Stimulated activated CD4-positive, alpha-beta T cell treated with anti-CD3 and anti-CD28 coated beads, TNF-alpha, amount 100 ng/mL, for 4 hours (primary cell): Measurements from ENCODE around the gene SLC35B4.

Experiments
- DNase-seq, 3 experiments: peaks; one replicate each; pipeline ENCODE4 v3.0.0-alpha.2; 2020; ENCODE audit warnings: low read depth in 3 of 3

SLC35B4 gene

DNA sequence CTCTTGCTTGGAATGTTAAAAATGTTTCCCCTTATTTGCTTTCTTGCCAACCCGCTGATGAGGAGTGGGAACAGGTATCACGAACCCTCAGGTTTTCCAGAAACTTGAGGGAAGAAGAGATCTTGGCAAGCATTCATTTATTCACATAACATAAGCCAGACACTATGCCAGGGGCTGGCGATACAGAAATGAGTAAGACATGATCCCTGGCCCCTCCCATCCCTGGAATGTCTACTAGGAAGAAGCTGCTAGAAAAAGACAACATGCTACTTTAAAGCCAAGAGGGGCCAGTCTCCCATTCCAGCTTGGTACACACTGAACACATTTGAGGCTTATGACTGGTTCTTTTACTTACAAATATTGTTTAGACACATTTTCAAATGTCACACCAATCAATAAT, 26.4 kb downstream of the SLC35B4 start:
- no peak for DNase-seq

DNA sequence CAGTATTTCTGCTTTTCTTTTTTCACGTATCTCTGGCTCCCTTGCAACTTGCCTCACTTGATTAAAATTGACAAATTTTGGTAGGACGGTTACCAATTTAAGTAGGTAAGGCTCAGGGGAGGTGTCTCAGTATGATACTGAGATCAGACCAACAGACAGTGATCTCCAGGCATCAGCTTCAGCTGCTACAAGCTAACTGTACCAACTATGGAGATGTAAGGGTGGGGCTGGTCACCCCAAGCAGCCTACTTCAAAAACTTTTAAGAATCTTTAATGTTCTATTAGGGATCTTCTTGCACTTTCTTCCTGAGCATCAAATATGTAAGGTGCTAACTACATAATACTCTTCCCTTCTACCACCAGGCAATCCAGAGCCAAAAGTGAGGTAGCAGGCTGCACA, 26.9 kb downstream of the SLC35B4 start:
- DNase-seq: no peak

- no peak for DNase-seq
These were observed 27.3 kb downstream of the SLC35B4 start for GRCh38 chr7:134289423-134289822.

- no peak for DNase-seq
These were observed 28.6 kb downstream of the SLC35B4 start for GRCh38 chr7:134287916-134288659.

DNA sequence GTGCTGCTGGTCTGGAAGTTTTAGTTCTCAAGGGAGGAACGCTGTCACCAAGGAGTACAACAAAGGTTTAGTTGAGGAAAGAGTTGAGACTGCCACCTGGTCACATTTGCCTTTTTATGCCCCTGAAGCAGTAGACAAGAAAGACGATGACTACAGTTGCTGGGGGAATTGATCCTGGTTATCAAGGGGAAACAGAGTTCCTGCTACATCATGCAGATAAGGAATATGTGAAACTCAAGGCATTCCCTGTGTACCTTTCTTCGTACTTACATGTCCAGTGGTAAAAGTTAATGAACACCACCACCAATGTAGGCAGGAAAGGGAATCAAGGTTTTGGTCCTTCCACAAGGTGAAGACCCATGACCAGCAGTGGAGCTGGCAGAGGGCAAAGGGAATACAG, 31.8 kb downstream of the SLC35B4 start:
- DNase-seq: no peak

DNA sequence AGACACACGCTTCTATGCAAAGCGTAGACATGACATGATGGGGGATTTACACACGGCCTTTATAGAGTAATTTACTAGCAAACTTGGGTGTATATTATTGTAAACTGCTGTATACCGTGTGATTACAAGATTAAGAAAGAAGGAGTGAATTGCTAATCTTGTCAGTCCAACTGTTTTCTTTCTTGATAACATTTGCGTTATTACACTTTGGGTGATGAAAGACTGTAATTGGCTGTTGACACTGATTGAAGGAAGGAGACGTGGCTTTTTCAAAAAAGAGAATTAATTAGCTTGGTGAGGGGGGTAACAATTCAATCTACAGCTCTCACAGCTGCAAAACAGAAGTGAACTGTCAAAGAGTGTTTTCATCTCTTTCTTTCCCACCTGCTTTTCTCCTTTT, 32.7 kb downstream of the SLC35B4 start:
- DNase-seq: no peak

DNA sequence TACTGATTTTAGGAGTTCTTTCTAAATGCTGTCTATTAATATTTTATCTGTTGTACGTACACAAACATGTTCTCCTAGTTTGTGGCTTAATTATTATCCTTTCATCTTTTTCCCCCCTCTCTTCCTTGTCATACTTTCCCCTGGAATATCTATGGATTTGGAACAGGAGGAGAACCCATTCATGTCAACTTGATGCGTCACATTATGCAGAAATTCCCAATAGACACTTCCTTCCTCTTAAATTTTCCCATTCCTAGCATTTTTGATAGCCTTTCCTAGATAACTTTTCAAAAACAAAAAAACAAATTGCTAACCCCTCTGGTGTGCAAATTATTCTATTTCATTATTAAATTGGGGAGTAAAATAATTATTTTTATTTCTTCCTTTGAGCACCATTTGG, 36.2 kb downstream of the SLC35B4 start:
- no peak for DNase-seq

DNA sequence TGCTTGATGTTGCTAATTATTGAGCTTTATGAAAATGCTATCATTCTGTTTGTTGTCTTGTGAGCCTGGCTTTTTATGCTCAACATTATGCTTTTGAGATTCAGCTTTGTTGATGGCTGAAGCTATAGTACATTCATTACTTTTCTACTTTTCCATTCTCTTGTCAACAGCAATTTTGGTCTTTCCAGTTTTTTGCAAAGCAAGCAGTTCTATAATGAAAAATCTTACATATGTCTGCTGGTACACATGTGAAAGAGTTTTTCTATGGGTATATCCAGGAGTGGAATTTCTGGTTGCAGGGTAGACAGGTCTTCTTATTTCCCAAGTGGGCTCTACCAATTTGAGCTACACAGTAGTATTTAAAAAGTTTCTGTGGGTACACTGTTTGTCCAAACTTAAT, 36.8 kb downstream of the SLC35B4 start:
- DNase-seq: no peak

DNA sequence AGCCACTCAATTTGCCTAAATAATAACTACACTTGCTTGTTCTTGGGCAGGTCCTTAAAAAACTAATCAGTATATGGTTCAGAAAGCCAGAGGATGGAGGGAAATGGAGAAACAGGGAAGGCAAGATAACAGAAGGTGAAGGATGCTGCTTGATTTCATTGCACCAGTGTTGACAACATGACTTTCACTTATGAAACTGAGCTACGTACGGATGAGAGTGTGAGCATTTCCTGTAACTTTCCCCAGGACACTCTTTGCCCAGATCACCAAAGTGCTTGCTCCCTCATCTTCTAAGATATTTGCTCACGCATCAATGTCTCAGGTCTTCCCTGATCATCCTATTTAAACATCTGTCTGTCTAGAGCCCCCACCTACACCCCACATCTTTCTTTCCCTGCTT, 37.4 kb downstream of the SLC35B4 start:
- DNase-seq: no peak

GRCh38 chr7:134278502-134279153, 38.1 kb downstream of the SLC35B4 start:
- DNase-seq: no peak

- DNase-seq: no peak
These were observed 39.8 kb downstream of the SLC35B4 start for GRCh38 chr7:134276951-134277350.

- DNase-seq: no peak
These were observed 54.4 kb downstream of the SLC35B4 start for GRCh38 chr7:134262322-134262721.

DNA sequence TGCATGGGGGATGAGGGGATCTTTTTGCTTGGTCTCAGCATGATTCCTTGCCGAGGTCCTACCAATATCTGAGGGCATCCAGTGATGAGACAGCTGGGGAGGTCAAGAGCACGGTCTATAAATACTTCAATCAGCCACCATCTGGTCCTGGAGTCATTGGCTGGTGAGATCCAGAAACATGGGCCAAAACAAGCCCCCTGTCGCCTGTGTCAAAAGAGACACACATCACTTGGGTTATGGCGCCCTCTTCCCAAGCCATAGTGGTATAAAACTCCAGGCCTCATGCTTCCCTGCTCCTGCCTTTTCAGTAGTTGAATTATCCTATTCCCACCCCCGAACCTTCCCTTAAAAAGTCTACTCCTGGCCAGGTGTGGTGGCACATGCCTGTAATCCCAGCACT, 60.9 kb downstream of the SLC35B4 start:
- no peak for DNase-seq

DNA sequence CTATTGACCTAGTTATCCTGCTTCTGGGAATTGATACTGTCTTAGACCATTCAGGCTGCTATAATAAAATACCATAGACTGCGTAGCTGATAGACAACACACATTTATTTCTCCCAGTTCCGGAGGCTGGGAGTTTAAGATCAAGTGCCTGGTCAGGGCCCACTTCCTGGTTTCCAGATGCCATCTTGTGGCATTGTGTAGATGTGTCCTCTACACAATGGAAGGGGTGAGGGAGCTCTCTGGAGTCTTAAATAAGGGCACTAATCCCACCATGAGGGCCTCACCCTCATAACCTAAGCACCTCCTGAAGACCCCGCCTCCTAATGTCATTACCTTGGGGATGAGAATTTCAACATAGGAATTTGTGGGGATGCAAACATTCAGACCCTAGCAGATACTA, 62.4 kb downstream of the SLC35B4 start:
- DNase-seq: no peak

GRCh38 chr7:134248196-134248595, 68.5 kb downstream of the SLC35B4 start:
- no peak for DNase-seq

DNA sequence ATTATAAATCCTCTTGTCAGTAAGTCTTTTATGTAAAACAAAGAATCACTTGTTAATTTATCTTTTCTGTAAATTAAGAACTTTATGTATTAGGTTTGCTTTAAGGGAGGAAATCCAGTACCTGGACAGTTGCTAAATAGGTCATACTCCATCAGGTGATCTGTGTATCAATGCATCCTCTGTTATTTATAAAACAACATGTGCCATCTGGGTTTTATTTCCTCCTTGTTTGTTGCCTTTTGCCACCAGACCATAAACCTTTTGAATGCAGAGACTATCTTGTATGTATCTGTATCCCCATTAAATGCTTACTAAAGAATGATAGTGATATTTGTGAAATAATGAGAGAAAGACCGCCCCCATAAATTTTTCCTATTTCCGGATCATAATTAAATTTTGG, 70.0 kb downstream of the SLC35B4 start:
- no peak for DNase-seq

GRCh38 chr7:134246347-134246746, 70.4 kb downstream of the SLC35B4 start:
- no peak for DNase-seq

DNA sequence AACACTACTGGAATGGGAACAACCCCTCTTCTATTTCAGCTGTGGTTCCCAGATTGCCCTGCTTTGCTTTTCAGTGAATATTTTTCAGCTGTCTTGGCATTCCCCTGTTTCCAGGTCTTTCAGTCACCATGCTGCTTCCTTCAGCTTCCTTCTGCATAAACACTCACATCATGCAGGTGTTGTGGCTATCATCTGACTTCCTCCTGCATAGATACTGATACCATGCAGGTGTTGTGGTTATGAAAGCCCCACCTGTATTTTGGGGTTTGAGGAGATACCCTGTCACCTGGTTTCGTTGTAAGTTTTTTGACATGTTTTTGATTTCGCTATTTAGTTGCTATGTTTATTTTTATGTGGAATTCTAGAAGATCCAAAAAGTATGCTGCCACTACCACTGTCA, 71.5 kb downstream of the SLC35B4 start:
- DNase-seq: no peak
